Peyer's patch (tissue), 4 donors: ENCODE measurements around the gene ETV6. TPM values are rescaled to one million over a fixed set of nuclear protein-coding genes. Genes with fewer than 3 reads are reported as not detected.
A peak's percentile ranks its signal among the peaks of the same experiment; 100 is the strongest.

Experiments
- DNase-seq, 3 donors: peaks; one replicate each; pipeline ENCODE4 v3.0.0-alpha.2; 2017 to 2019
- H3K27ac ChIP-seq, 4 donors: fragments of 200-600 bp; sonication (generic); one replicate each; pipeline ENCODE4 v1.5.1; 2016 to 2019
- H3K27me3 ChIP-seq, 2 donors: fragments of 200-600 bp; sonication (generic); one replicate each; pipeline ENCODE4 v1.5.1; 2019
- H3K36me3 ChIP-seq, 3 donors: fragments of 200-600 bp; sonication (generic); one replicate each; pipeline ENCODE4 v1.5.1; 2016 to 2019
- H3K4me1 ChIP-seq, 4 donors: fragments of 200-600 bp; sonication (generic); one replicate each; pipeline ENCODE4 v1.5.1; 2016 to 2019
- H3K4me3 ChIP-seq, 4 donors: fragments of 200-600 bp; sonication (generic); 1 replicate in 3 of 4; 2 replicates in 1 of 4; pipeline ENCODE4 v1.5.1; 2016 to 2019; ENCODE audit warnings: mild to moderate bottlenecking in 1 of 4
- H3K9me3 ChIP-seq, 4 donors: fragments of 200-600 bp; sonication (generic); one replicate each; pipeline ENCODE4 v1.5.1; 2016 to 2019; ENCODE audit warnings: mild to moderate bottlenecking in 1 of 4
- POLR2A ChIP-seq, 2 donors: fragments of 450-650 bp; IDR thresholded peaks; one replicate each; pipeline ENCODE4 v1.5.1; 2017; ENCODE audit warnings: antibody characterized with exemption in 2 of 2, mild to moderate bottlenecking in 2 of 2, moderate library complexity in 2 of 2
- total RNA-seq, 4 donors: library from RNA; depleted of rRNA; stranded (reverse); fragments of >200 nt; gene quantifications; one replicate each; pipeline ENCODE4 v1.1.0, GENCODE V29; 2016
- TF ChIP-seq, protein P1 (sequence below), 6 experiments: fragments of 450-650 bp in 4 of 6; fragments of 200-600 bp in 2 of 6; sonication (generic) in 1 of 6; IDR thresholded peaks; one replicate each; pipeline ENCODE4 v1.5.1; 2017 to 2019; ENCODE audit warnings: antibody characterized with exemption in 6 of 6, mild to moderate bottlenecking in 3 of 6, moderate library complexity in 1 of 6

Gene ETV6
- total RNA-seq, 4 donors from 2014 or later = 35.4 to 49.5 (median 42.2) TPM

DNA sequence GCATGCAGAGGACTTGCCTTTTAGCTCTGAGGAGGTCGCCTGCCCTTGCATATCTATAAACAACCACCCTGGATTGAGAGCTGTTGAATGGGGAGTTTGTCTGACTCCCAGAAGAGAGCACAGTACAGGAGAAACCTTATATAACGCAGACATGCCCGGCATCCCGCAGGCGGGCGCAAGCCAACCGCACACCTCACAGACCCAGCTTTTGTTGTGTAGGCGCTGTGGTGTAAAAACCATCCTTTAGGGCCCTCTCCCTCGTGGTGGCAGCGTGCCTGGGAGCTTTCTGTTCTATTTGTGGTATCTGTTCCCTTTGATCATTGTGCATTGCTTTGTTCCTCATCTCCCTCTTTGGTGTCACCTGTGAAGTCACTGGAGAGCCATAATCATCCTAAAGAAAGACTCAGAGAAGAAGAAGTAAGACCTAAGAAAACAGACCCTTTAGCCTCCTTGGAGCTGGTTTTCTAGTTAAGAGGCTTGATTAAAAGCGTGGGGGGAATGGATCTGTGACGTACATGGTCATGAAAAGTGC is 77.7 kb downstream of the ETV6 start:
- Histone ChIP-seq H3K9me3 (no peaks in the 10 kb centered on the region), H3K4me1 (peaks cover 8 to 70% (median 49%) of the 10 kb centered on the region in 4 donors), H3K27me3 (no peaks in the 10 kb centered on the region), H3K36me3 (no peaks in the 10 kb centered on the region), H3K27ac (peak overlapping the region in 3 of 4 donors; percentile 64 to 77 (median 77)), H3K4me3 (no peak overlapping the region)
- TF ChIP-seq POLR2A (IDR thresholded peaks at IDR 0.05) = no peak
- TF ChIP-seq, protein P1, sequence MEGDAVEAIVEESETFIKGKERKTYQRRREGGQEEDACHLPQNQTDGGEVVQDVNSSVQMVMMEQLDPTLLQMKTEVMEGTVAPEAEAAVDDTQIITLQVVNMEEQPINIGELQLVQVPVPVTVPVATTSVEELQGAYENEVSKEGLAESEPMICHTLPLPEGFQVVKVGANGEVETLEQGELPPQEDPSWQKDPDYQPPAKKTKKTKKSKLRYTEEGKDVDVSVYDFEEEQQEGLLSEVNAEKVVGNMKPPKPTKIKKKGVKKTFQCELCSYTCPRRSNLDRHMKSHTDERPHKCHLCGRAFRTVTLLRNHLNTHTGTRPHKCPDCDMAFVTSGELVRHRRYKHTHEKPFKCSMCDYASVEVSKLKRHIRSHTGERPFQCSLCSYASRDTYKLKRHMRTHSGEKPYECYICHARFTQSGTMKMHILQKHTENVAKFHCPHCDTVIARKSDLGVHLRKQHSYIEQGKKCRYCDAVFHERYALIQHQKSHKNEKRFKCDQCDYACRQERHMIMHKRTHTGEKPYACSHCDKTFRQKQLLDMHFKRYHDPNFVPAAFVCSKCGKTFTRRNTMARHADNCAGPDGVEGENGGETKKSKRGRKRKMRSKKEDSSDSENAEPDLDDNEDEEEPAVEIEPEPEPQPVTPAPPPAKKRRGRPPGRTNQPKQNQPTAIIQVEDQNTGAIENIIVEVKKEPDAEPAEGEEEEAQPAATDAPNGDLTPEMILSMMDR (IDR thresholded peaks at IDR 0.05) = no peak
- DNase-seq = peak in 2 of 3 donors; percentile 74 to 78

DNA sequence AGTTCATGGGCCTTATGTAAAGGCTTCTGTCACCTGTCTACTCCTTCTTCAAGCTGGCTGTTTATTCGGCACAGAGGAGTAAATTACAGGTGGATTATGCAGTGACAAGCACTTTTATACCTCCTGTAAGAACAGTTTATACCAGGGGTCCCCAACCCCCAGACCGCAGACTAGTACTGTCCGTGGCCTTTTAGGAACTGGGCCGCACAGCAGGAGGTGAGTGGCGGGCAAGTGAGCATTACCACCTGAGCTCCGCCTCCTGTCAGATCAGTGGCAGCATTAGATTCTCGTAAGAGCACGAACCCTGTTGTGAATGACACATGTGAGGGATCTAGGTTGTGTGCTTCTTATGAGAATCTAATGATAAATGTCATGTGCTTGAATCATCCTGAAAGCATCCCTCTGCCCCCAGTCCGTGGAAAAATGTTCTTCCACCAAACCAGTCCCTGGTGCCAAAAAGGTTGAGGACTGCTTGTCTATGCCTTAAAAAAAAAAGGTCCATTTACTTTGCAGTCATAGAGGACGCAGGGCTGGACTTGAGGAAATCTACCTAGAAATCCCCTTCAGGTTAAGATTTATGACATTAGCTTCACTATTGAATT is 78.8 kb downstream of the ETV6 start:
- Histone ChIP-seq H3K4me1 (peaks cover 8 to 70% (median 51%) of the 10 kb centered on the region in 4 donors), H3K4me3 (no peak overlapping the region), H3K27me3 (no peaks in the 10 kb centered on the region), H3K9me3 (no peaks in the 10 kb centered on the region), H3K36me3 (no peaks in the 10 kb centered on the region), H3K27ac (peak overlapping the region; percentile 64 to 82 (median 77))
- TF ChIP-seq, protein P1 (IDR thresholded peaks at IDR 0.05) = no peak
- TF ChIP-seq POLR2A (IDR thresholded peaks at IDR 0.05) = no peak
- DNase-seq = no peak

DNA sequence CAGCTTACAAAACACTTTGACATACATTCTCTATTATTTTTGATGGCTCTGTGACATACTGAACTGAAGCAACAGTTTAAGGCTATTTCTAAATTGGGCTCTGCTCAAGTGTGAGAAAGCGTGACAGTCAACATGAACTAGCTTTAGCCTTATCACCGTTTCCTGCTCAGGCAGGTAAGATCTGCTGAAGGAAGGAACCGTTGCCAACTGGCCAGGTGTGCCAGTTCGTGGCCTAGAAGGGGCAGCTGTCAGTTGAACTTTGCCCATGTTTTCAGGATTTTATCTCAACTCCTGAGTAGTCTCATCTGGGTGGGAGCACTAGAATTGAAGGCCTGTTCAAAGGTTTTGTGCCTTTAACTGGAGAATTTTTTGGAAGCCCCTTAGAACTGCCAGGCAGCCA is 79.5 kb downstream of the ETV6 start:
- Histone ChIP-seq H3K9me3 (no peaks in the 10 kb centered on the region), H3K4me3 (no peak overlapping the region), H3K36me3 (no peaks in the 10 kb centered on the region), H3K27ac (peak overlapping the region; percentile 64 to 82 (median 77)), H3K4me1 (peaks cover 8 to 65% (median 51%) of the 10 kb centered on the region in 4 donors), H3K27me3 (no peaks in the 10 kb centered on the region)
- DNase-seq = peak; percentile 56 to 86 (median 75)
- TF ChIP-seq, protein P1 (IDR thresholded peaks at IDR 0.05) = no peak
- no peak for TF ChIP-seq POLR2A (IDR thresholded peaks at IDR 0.05)

DNA sequence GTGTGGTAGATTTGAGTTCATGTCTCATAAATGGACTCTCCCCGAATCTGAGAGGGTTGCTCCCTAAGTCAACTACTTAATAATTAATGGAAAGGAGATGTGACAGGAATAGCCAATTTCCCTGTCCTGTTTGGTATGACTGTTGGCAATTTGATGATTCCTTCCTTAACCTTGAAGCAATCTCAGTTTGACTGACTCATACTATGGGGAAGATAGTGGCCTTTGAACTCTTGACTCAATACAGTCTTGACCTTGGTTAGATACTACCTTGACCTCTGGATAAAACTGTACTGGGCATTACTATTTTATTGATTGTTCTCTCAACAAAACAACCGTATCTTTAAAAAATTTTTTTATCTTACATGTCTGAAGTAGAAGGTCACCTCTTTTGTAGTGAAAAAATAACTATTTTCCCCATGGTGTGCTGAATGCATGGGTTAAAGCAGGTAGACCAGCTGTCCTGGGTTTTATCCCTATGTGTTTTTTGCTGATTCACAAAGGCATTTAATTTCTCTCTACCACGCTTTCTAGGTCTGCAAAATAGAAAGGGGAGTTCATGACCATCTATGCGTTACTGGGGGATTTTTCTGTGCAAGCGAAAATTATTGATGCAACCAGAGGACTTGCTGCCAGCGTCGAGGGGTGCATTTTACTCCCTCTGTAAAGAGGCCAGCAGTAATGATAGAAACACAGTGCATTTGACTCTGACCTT is 80.1 kb downstream of the ETV6 start:
- Histone ChIP-seq H3K36me3 (no peaks in the 10 kb centered on the region), H3K9me3 (no peaks in the 10 kb centered on the region), H3K27me3 (no peaks in the 10 kb centered on the region), H3K27ac (peak overlapping the region; percentile 64 to 82 (median 77)), H3K4me3 (no peak overlapping the region), H3K4me1 (peaks cover 8 to 60% (median 51%) of the 10 kb centered on the region in 4 donors)
- DNase-seq = no peak
- no peak for TF ChIP-seq POLR2A (IDR thresholded peaks at IDR 0.05)
- TF ChIP-seq, protein P1 (IDR thresholded peaks at IDR 0.05) = no peak

DNA sequence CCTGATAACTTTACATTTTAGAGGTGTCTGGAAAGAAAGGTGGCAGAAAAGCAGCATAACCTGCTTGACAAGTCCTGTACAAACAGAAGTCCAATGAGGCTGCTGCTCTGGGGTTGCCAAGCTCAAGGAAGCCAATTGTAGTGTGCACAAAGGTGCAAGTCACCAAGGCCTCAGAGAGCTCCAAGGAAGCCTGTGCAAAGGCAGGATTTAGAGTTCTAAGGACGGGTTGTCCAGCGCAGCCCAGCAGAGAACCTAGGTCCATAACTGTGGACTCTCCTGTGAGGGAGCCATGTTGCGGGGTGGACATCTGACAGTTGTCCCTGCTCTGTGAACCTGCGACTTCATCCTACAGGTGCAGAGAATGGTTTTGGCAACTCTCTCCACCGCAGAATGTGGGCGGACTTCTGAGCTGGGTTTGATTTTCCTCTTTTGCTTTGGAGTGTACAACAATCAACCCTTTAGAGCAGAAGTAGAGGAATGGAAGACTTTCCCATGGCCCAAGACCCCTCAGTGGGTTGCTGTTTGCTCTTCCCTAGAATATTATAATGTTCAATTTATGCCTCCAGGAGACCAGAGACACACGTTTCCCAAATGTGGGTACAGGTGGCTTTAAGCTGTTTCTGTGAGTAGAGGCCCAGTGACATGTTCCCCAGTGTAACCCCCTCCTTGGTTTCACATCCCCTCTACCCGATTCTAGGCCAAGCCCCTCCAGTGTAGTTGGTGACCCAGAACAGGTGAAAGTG is 81.0 kb downstream of the ETV6 start:
- Histone ChIP-seq H3K4me3 (no peak overlapping the region), H3K27ac (peak overlapping the region; percentile 64 to 82 (median 77)), H3K36me3 (no peaks in the 10 kb centered on the region), H3K27me3 (no peaks in the 10 kb centered on the region), H3K4me1 (peaks cover 8 to 56% (median 48%) of the 10 kb centered on the region in 4 donors), H3K9me3 (no peaks in the 10 kb centered on the region)
- DNase-seq = peak; percentile 65 to 74 (median 70)
- no peak for TF ChIP-seq POLR2A (IDR thresholded peaks at IDR 0.05)
- TF ChIP-seq, protein P1 (IDR thresholded peaks at IDR 0.05) = no peak
